GM15510 (cell line): Measurements from ENCODE around the gene ZDHHC21.

ENCODE experiments used
- POLR2A ChIP-seq: IDR thresholded peaks from 3 replicates; pipeline ENCODE4 v1.6.1; 2011; ENCODE audit warnings: borderline replicate concordance; ENCODE audit not compliant: insufficient read length; ENCODE audit errors: extremely low read depth

The ZDHHC21 gene

DNA sequence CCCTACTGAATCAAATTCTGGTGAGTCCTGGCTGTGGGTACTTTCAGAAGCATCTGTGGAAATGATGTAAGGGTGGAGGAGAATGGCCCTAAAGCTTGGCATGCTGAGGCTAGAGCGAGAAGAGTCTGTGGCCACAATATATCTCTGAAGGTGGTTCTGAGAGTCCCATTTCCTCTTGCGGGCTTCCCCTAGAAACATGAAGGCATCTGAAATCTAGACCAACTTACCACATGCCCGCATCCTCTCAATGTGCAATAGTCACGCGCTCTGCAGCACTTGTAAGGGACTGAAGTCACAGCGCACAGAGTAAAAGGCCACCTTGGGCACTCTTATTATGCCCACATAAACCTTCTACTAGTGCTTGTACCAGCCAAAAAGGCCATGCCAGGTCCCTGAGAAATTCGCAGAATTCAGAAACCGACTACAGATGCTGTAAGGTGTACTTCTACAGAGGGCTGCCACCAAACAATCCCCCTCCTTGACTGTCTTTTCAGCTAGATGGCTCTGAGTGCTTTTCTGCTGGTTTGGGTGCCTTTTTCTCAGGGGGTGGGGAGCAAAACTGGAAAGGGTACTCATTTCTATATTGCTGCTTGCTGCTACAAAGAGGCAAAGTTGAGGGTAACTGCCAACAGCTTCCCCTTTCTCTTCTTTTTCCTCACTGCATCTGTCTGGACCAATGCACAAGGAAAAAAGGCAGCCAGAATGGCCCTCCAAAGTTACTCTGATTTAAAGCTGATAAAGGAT lies 107.3 kb downstream of the ZDHHC21 start:
- no peak for TF ChIP-seq POLR2A

DNA sequence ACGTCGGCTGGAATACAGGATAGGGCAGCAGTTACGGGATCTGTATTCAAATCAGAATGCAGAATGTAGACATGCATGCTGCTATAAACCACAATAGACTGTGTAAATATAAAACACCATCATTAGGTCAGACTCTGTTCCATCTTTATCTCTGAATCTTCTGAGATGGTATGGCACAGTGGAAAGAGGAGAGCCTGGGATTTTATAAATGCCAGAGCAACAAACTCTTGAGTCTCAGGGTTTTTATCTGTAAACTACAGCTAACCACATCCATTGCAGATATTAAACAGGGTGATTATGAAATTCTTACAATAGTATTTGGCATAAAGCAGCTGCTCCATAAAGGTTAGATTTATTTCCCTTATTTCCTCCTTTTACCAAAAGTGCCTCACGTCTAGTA lies 108.7 kb downstream of the ZDHHC21 start:
- TF ChIP-seq POLR2A, result no peak

DNA sequence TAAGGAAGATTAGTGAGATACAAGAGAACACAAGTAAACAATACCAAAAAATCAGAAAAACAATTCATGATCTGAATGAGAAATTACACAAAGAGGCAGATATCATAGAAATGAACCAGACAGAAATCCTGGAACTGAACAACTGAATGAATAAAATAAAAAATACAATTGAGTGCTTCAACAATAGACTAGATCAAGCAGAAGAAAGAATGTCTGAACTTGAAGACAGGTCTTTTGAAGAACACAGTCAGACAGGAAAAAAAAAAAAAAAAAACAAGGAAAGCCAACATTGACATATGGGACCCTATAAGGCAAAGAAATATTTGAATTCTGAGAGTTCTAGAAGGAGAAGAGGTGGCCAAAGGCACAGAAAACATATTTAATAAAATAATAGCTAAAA lies 115.2 kb downstream of the ZDHHC21 start:
- TF ChIP-seq POLR2A, result no peak

DNA sequence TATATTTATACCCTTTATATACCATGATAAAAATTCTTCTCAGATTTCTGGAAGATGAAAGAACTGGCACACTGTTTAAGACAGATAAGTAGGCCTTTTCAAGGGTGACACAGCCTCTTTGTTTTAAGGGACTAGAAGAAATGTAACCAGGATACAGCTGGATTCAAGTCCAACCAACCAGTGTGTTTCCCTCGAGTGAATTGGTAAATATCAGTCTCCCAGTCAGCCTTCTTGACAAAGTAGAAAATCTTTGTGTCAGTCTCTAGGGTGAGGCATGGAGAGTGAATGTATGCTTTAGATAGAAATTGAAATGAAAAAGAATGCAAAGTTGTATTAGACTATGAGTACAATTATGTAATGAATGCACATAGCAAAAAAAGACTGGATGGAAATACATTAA lies 119.1 kb downstream of the ZDHHC21 start:
- TF ChIP-seq POLR2A, result no peak

DNA sequence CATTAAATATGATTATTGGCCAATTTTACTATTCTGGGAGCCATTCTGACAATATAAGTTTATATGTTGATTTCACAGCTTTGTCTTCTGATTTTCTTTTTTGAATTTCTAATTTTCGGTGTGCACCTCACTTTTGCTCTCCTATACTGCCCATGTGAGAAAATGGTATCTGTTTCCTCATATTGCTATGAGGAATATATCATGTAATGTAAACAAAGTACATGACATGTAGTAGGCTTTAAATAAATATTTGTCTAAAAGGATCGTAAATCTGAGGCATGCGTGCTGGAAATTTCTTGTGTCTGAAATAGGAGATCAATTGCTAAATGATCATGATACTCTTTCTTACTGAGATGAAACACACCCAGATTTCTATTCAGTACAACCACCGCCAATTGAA lies 119.9 kb downstream of the ZDHHC21 start:
- no peak for TF ChIP-seq POLR2A

DNA sequence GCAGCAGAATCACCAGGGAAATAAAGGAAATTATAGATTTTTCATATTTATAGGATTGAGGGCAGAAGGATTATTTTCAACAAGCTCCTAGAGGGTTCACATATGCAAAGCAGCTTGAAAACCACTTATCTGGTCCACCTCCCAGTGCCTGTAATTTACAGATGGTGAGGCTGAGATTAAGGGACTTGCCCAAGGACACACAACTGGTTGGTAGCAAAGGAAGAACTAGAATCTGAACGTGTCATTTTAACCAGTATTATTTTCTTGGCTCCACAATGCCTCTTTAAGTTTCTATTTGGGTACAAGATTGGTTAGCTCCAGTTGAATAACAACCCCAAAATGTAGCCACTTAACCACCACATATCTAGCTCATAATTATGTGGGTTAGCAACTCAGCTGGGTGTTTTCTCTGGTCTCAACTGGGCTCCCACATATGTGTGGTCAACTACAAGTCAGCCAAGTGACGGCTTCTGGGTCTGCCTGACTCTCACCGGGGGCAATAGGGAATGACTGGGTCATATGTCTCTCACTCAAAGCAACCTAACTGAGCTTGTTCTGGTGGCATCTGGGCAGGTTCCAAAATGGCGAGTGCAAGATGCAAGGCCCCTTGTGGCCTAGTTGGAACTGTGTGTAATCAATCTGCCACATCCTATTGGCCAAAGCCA lies 127.7 kb downstream of the ZDHHC21 start:
- TF ChIP-seq POLR2A, result no peak

DNA sequence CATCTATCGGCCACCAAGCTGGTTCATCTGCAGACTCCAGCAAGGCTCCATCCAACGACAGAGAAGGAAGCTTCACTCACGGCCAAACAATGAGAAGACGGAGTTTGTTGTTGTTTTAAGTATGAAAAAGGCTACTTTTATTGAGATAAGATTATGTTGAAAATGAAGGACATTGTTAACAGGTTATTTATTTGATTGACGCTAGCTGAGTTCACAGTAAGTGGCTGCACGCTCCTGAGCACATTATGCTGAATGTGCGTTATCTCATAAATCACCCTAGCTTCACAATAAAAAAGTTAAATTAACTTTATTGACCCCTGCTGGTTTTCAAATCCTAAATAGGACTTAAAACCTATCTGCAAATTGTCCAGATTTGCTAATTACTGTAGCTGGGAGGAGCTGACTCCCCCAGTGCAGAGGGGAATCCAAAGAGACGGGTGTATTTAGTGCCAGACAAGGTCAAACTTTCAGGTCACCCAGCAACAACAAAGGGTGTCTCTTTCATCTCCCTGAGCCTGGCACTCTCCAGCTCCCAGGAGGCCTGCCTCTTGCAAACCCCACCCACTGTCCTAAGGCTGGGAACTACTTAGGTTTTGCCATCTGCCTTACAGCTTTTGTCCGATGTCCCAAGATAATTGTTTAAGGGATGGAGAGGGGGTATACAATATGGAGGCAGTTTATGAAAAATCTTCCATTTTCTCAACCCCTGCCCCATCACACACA lies 129.2 kb downstream of the ZDHHC21 start:
- TF ChIP-seq POLR2A, result no peak

DNA sequence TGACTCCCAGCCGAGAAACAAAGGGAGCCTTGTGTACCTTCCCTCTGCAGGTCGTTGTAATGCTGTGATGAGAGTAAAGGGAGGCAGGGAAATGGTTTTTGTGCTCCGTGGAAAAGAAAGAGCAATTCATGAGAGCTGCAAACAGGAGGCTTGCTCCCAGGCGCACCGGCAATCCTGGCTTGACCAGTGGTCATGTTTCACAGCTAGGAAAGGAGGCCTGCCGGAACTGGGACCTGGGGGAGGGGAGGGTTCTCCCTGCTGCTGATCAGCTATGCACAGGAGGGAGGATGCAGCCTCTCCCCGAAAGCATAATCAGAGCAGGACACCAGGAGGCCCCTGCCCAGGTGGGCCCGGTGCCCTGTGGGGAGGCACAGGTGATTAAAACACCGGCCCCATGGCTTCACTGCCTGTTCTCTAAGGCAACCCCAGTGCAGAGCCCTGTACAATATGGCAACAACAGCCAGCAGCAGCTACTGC lies 131.3 kb downstream of the ZDHHC21 start:
- TF ChIP-seq POLR2A, result no peak
